22Rv1 (cell line): ENCODE data around the gene DISC1.

ENCODE experiments used
- H3K27ac ChIP-seq: fragments of 450-650 bp; 2 replicates; pipeline ENCODE4 v1.5.1; 2017
- CTCF ChIP-seq: fragments of 450-650 bp; IDR thresholded peaks from 2 replicates; pipeline ENCODE4 v1.5.1; 2017; ENCODE audit warnings: mild to moderate bottlenecking
- ZFX ChIP-seq: fragments of 450-650 bp; IDR thresholded peaks from 2 replicates; pipeline ENCODE4 v1.6.1; 2017; ENCODE audit warnings: antibody characterized with exemption, borderline replicate concordance

The DISC1 gene

GRCh38 chr1:231924180-231924579 lies 297.6 kb downstream of the DISC1 start:
- no peak overlapping the region for H3K27ac ChIP-seq
- no peak for TF ChIP-seq ZFX
- no peak for TF ChIP-seq CTCF

GRCh38 chr1:231925864-231926263 lies 299.3 kb downstream of the DISC1 start:
- H3K27ac ChIP-seq = no peak overlapping the region
- no peak for TF ChIP-seq ZFX
- TF ChIP-seq CTCF = no peak

- H3K27ac ChIP-seq = no peak overlapping the region
- TF ChIP-seq CTCF (no peak), ZFX (no peak)
Measured at GRCh38 chr1:231926340-231926739, 299.8 kb downstream of the DISC1 start.

- TF ChIP-seq ZFX = no peak
- no peak for TF ChIP-seq CTCF
- H3K27ac ChIP-seq = no peak overlapping the region
Measured at GRCh38 chr1:231926933-231927332, 300.3 kb downstream of the DISC1 start.

GRCh38 chr1:231927431-231927830 lies 300.8 kb downstream of the DISC1 start:
- TF ChIP-seq CTCF = no peak
- TF ChIP-seq ZFX = no peak

GRCh38 chr1:231929311-231929710 lies 302.7 kb downstream of the DISC1 start:
- no peak overlapping the region for H3K27ac ChIP-seq
- TF ChIP-seq CTCF = no peak
- no peak for TF ChIP-seq ZFX

More at GRCh38 chr1:231927431-231927830, 300.8 kb downstream of the DISC1 start:
- no peak overlapping the region for H3K27ac ChIP-seq

GRCh38 chr1:231930257-231930947 lies 303.8 kb downstream of the DISC1 start:
- no peak overlapping the region for H3K27ac ChIP-seq
- TF ChIP-seq ZFX (no peak), CTCF (no peak)
